Mucosa of rectum (tissue), 2 donors: ENCODE results near the gene ICAM4.
"Not testable (repeated sequence)": the region's sequence is repeated elsewhere in the genome, so short reads cannot be mapped to it uniquely, and the experiment has no call there.

Experiments used
- H3K27ac ChIP-seq, 2 donors: one replicate each; pipeline ENCODE4 v1.7.0; 2013; ENCODE audit warnings: inconsistent platforms in 2 of 2, low read depth in 2 of 2, low read length in 2 of 2
- H3K27me3 ChIP-seq, 2 donors: one replicate each; pipeline ENCODE4 v1.7.0; 2013; ENCODE audit warnings: low read length in 2 of 2; ENCODE audit not compliant: control insufficient read depth in 2 of 2, insufficient read depth in 2 of 2
- H3K36me3 ChIP-seq, 2 donors: one replicate each; pipeline ENCODE4 v1.7.0; 2013; ENCODE audit warnings: low read length in 2 of 2; ENCODE audit not compliant: control insufficient read depth in 2 of 2, insufficient read depth in 2 of 2
- H3K4me1 ChIP-seq, 2 donors: one replicate each; pipeline ENCODE4 v1.7.0; 2013; ENCODE audit warnings: low read length in 2 of 2, mild to moderate bottlenecking in 1 of 2; ENCODE audit not compliant: control insufficient read depth in 2 of 2, insufficient read depth in 2 of 2
- H3K4me3 ChIP-seq, 2 donors: one replicate each; pipeline ENCODE4 v1.7.0; 2013; ENCODE audit warnings: low read length in 2 of 2
- H3K9ac ChIP-seq, 2 donors: one replicate each; pipeline ENCODE4 v1.7.0; 2013; ENCODE audit warnings: low read length in 2 of 2, low read depth in 1 of 2, mild to moderate bottlenecking in 1 of 2
- H3K9me3 ChIP-seq, 2 donors: one replicate each; pipeline ENCODE4 v1.7.0; 2013; ENCODE audit warnings: low read length in 2 of 2; ENCODE audit not compliant: control insufficient read depth in 2 of 2
- donor health status: healthy.
- donor health status: Normal muscosa, but diverticular disease.

The ICAM4 gene

DNA sequence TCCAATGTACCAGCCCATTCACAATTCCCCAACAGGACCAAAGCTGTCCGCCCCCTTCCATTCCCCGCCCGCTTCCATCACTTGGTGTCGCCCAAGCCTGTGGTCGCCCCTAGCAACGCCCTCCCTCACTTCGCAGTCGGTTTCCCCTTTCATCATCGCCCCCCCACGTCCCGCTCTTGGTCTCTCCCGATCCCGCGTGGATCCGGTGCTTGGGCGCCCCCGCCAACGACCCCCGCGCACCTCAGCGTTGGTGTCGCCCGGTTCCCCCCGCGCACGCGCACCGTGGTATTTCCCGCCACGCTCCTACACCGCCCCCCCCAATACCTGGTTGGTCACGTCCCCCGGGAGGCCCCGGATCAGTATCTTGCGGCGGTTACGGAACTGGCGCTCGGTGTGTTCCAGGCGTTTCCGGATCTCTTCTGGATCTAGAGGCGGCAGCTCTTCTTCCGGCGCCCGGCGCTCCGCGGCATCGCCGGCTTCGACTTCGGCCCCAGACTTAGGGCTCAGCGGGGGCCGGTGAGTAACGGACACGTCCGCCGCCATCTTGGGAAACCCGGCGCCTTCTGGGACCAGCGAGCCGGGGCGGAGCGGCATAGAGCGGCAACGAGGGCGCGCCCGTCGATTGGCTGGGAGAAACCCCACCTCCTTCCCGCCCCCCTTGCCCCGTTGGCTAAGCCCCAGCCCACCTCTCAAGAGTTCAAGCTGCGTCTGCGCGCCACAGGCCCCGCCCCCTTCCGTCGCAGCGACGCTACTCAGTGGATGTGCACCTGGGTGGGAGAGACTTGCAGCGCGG, 46.4 kb downstream of the ICAM4 start, which contains the start of gene RAVER1:
Gene RAVER1 (minus strand): TSS at position 565 of the 793 bp plus-strand sequence. CDS start 22 bp downstream, at position 543.
- peaks cover 23 to 25% of the 10 kb centered on the region in 2 donors for H3K4me1 ChIP-seq

GRCh38 chr19:10333758-10334587, 47.2 kb downstream of the ICAM4 start:
- Histone ChIP-seq H3K4me3 (peak overlapping the region; percentile 87 to 95), H3K27me3 (no peaks in the 10 kb centered on the region), H3K27ac (peak overlapping the region; percentile 85 to 89), H3K9ac (peak overlapping the region; percentile 72 to 84), H3K4me1 (peaks cover 23 to 25% of the 10 kb centered on the region in 2 donors), H3K36me3 (peaks cover 11 to 14% of the 10 kb centered on the region in 2 donors), H3K9me3 (no peaks in the 10 kb centered on the region)

More for the DNA sequence above, 46.4 kb downstream of the ICAM4 start, which contains the start of gene RAVER1:
- Histone ChIP-seq H3K9ac (peak within 1 kb of the TSS; percentile 72 to 84), H3K9me3 (no peaks in the 10 kb centered on the region), H3K4me3 (peak within 1 kb of the TSS; percentile 87 to 95), H3K36me3 (peaks cover 19 to 22% of the 10 kb centered on the region in 2 donors), H3K27ac (peak within 1 kb of the TSS; percentile 85 to 89), H3K27me3 (no peaks in the 10 kb centered on the region)

GRCh38 chr19:10334588-10335351, 48.0 kb downstream of the ICAM4 start:
- Histone ChIP-seq H3K4me3 (peak overlapping the region; percentile 87 to 95), H3K27me3 (no peaks in the 10 kb centered on the region), H3K9me3 (no peaks in the 10 kb centered on the region), H3K27ac (peak overlapping the region; percentile 85 to 89), H3K36me3 (peaks cover 4 to 6% of the 10 kb centered on the region in 2 donors), H3K9ac (peak overlapping the region; percentile 72 to 84), H3K4me1 (peaks cover 23 to 25% of the 10 kb centered on the region in 2 donors)

GRCh38 chr19:10335352-10335985, 48.7 kb downstream of the ICAM4 start:
- H3K27ac ChIP-seq, result no peak overlapping the region
- H3K36me3 ChIP-seq, result no peaks in the 10 kb centered on the region
- no peaks in the 10 kb centered on the region for H3K9me3 ChIP-seq
- H3K4me1 ChIP-seq, result peaks cover 23 to 25% of the 10 kb centered on the region in 2 donors
- H3K9ac ChIP-seq, result peak overlapping the region in 1 of 2 donors; percentile 72
- no peaks in the 10 kb centered on the region for H3K27me3 ChIP-seq
- H3K4me3 ChIP-seq, result peak overlapping the region in 1 of 2 donors; percentile 87

GRCh38 chr19:10336725-10337124, 50.0 kb downstream of the ICAM4 start:
- not testable (repeated sequence) for H3K27ac ChIP-seq, H3K9ac ChIP-seq, H3K4me3 ChIP-seq, H3K9me3 ChIP-seq, H3K27me3 ChIP-seq, H3K36me3 ChIP-seq
- H3K4me1 ChIP-seq, result peaks cover 20 to 21% of the 10 kb centered on the region in 2 donors
